ENCODE results near the gene APBB2. TPM values are rescaled to one million over a fixed set of nuclear protein-coding genes. Genes with fewer than 3 reads are reported as not detected.
A peak's percentile ranks its signal among the peaks of the same experiment; 100 is the strongest.
"Not testable (repeated sequence)": the region's sequence is repeated elsewhere in the genome, so short reads cannot be mapped to it uniquely, and the experiment has no call there.

The APBB2 gene
- total RNA-seq, 4 donors from 2014 or later: 42.4 to 95.8 (median 51.3) TPM

DNA sequence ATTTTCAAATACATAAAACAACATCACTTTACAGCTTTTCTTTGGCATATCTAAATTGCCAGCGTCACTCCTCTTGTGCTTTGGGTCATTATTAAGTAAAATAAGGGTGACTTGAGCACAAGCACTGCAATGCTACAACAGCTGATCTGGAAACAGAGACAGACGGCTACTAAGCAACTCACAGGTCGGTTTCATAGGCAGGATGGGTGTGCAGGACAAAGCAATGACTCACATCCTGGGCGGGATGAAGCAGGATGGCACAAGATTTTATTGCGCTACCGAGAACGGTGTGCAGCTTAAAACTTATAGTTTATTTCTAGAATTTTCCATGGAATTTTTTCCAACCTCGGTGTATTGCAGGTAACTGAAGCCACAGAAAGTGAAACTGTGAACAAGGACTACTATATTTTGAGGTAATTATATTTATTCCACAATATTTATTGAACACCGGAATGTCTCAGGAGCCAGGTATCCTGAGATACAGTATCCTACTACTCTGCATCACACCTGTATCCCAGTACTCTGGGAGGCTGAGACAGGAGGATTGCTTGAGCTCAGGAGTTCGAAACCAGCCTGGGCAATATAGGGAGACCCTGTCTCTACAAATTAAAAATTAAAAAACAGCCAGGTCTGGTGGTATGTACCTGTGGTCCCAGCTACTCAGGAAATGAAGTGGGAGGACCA, 215.5 kb downstream of the APBB2 start:
- no peaks in the 10 kb centered on the region for H3K9me3 ChIP-seq
- H3K27me3 ChIP-seq: no peaks in the 10 kb centered on the region
- peak in 1 of 2 donors; percentile 68 for DNase-seq (ENCODE audit: low spot score in 2 of 2)
- H3K4me1 ChIP-seq: no peaks in the 10 kb centered on the region
- no peak overlapping the region for H3K4me3 ChIP-seq
- 74% methylated on average over 10 of the region's 10 CpGs for WGBS
- H3K27ac ChIP-seq: no peak overlapping the region
- no peaks in the 10 kb centered on the region for H3K36me3 ChIP-seq
- TF ChIP-seq, protein P1, sequence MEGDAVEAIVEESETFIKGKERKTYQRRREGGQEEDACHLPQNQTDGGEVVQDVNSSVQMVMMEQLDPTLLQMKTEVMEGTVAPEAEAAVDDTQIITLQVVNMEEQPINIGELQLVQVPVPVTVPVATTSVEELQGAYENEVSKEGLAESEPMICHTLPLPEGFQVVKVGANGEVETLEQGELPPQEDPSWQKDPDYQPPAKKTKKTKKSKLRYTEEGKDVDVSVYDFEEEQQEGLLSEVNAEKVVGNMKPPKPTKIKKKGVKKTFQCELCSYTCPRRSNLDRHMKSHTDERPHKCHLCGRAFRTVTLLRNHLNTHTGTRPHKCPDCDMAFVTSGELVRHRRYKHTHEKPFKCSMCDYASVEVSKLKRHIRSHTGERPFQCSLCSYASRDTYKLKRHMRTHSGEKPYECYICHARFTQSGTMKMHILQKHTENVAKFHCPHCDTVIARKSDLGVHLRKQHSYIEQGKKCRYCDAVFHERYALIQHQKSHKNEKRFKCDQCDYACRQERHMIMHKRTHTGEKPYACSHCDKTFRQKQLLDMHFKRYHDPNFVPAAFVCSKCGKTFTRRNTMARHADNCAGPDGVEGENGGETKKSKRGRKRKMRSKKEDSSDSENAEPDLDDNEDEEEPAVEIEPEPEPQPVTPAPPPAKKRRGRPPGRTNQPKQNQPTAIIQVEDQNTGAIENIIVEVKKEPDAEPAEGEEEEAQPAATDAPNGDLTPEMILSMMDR (IDR thresholded peaks at IDR 0.05): no peak
- TF ChIP-seq POLR2A (IDR thresholded peaks at IDR 0.05) (no peak), EP300 (IDR thresholded peaks at IDR 0.05) (no peak), POLR2AphosphoS5 (IDR thresholded peaks at IDR 0.05) (no peak)

DNA sequence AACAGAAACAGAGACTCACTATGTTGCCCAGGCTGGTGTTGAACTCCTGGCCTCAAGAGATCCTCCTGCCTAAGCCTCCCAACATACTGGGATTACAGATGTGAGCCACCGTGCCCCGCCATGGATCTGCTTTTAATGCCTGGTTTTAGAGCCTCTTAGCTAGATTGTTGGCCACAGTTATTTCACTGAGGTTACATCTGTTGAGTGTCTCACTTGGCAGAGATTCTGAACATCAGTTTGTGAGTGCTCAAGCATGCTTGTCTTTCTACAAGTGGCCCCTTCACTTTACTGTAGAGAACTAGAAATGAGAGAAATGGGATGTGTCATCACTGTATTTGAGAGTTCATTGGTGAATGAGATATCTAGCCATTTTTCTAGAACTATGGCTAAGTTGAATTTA, 218.5 kb downstream of the APBB2 start:
- H3K27ac ChIP-seq: no peak overlapping the region
- H3K4me1 ChIP-seq: peaks cover 5% of the 10 kb centered on the region
- H3K9me3 ChIP-seq: no peaks in the 10 kb centered on the region
- H3K27me3 ChIP-seq: no peaks in the 10 kb centered on the region
- no peak overlapping the region for H3K4me3 ChIP-seq
- H3K36me3 ChIP-seq: no peaks in the 10 kb centered on the region
- DNase-seq (ENCODE audit: low spot score in 2 of 2): no peak
- TF ChIP-seq, protein P1 (IDR thresholded peaks at IDR 0.05): no peak
- TF ChIP-seq POLR2AphosphoS5 (IDR thresholded peaks at IDR 0.05): no peak
- WGBS: 66% methylated on average over 2 of the region's 2 CpGs

DNA sequence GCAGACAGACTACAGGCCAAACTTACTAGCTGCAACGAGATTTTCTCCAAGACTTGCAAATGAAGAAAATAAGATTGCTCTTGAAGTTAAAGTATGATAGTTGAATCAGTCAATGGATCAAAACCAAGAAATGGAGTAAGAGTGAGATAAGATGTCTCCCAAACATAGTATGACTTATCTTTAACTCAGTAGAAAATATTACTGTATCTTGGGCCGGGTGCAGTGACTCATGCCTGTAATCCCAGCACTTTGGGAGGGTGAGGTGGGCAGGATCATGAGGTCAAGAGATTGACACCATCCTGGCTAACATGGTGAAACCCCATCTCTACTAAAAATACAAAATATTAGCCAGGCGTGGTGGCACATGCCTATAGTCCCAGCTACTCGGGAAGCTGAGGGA, 220.0 kb downstream of the APBB2 start:
- not testable (repeated sequence) for H3K36me3 ChIP-seq; H3K27ac ChIP-seq; DNase-seq (ENCODE audit: low spot score in 2 of 2); H3K4me1 ChIP-seq; H3K9me3 ChIP-seq; H3K4me3 ChIP-seq; H3K27me3 ChIP-seq
- WGBS: 87% methylated on average over 4 of the region's 4 CpGs

DNA sequence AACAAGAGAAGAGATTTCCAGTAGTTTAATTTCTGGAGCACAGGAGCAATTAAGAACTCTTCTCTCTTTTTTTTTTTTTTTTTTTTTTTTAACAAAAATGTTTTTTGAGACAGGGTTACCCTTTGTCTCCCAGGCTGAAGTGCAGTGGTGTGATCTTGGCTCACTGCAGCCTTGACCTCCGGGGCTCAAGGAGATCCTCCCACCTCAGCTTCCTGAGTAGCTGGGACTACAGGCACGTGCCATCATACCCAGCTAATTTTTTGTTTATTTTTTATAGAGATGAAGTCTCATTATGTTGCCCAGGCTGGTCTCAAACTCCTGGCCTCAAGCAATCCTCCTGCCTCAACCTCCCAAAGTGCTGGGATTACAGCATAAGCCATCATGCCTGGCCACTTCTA, 221.0 kb downstream of the APBB2 start:
- not testable (repeated sequence) for DNase-seq (ENCODE audit: low spot score in 2 of 2); H3K27ac ChIP-seq; H3K4me3 ChIP-seq; H3K9me3 ChIP-seq; H3K4me1 ChIP-seq; H3K27me3 ChIP-seq; H3K36me3 ChIP-seq
- 80% methylated on average over 2 of the region's 2 CpGs for WGBS

DNA sequence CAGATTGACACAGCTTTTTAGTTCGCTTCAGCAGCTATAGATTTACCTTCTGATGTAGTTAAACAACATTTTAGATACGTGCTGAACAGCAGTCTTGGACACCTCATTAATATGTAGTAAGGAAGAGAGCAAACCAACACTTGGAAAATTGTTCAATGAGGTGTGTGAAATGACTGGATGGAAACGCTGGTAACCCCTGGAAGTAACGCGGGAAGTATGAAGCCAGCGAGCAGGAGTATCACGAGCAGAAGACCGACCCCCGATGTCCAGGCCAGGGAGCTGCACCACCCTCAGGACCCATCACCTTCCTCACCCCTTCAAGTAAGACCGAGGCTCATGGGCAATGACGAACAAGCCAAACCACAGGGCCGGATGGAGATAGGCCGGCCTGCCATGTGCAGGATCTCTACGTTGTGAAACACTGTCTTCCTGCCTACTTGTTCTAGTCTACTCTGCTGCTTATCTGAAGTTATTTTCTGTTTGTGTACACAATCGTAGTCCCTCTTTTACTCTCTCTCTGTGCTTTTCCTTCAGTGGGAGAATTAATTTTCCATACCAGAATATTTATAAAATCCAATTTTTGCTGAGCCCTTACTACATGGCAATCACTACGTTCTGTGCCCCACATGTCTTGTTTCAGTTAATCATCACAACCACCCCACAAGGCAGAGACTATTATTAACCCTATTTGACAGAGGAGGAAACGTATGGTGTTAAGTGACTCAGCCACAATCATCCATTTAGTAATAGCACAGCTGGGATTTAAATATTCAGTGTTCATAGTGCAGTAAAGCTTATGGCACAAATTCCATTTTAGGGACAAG, 221.7 kb downstream of the APBB2 start:
- Histone ChIP-seq H3K9me3 (no peaks in the 10 kb centered on the region), H3K4me3 (no peak overlapping the region), H3K36me3 (no peaks in the 10 kb centered on the region), H3K4me1 (peaks cover 5% of the 10 kb centered on the region), H3K27ac (no peak overlapping the region), H3K27me3 (no peaks in the 10 kb centered on the region)
- 78% methylated on average over 17 of the region's 17 CpGs for WGBS
- no peak for DNase-seq (ENCODE audit: low spot score in 2 of 2)
- TF ChIP-seq POLR2AphosphoS5 (IDR thresholded peaks at IDR 0.05): no peak
- TF ChIP-seq POLR2A (IDR thresholded peaks at IDR 0.05): no peak
- TF ChIP-seq, protein P1 (IDR thresholded peaks at IDR 0.05): no peak
- no peak for TF ChIP-seq EP300 (IDR thresholded peaks at IDR 0.05)

DNA sequence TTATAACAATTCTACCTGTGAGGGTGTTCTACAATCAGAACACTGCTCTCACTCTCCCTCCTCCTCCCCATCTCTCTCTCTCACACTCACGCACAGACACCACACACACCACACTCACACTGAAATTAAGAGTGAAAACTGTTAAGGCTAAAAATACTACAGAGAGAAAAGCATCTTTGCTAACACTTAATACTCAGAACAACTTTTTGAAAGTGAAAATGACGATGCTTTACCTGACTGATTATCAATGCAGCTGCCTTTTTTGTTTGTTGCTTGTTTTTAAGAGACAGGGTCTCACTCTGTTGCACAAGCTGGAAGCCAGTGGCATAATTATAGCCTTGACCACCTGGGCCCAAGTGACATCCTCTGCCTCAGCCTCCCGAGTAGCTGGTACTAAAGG, 222.4 kb downstream of the APBB2 start:
- 88% methylated on average over 3 of the region's 3 CpGs for WGBS
- Histone ChIP-seq H3K27ac (no peak overlapping the region), H3K4me1 (peaks cover 5% of the 10 kb centered on the region)

More for the DNA sequence above, 222.4 kb downstream of the APBB2 start:
- Histone ChIP-seq H3K27me3 (no peaks in the 10 kb centered on the region), H3K9me3 (no peaks in the 10 kb centered on the region), H3K4me3 (no peak overlapping the region), H3K36me3 (no peaks in the 10 kb centered on the region)
- TF ChIP-seq EP300 (IDR thresholded peaks at IDR 0.05): no peak
- no peak for TF ChIP-seq POLR2AphosphoS5 (IDR thresholded peaks at IDR 0.05)
- TF ChIP-seq, protein P1 (IDR thresholded peaks at IDR 0.05): no peak
- no peak for TF ChIP-seq POLR2A (IDR thresholded peaks at IDR 0.05)
- no peak for DNase-seq (ENCODE audit: low spot score in 2 of 2)
